ENCODE results near the gene RPUSD3. TPM values are rescaled to one million over a fixed set of nuclear protein-coding genes. Genes with fewer than 3 reads are reported as not detected.
A peak's percentile ranks its signal among the peaks of the same experiment; 100 is the strongest.
"Not testable (repeated sequence)": the region's sequence is repeated elsewhere in the genome, so short reads cannot be mapped to it uniquely, and the experiment has no call there.

RPUSD3 gene
- total and polyA plus RNA-seq, 4 donors = 17.2 to 28.5 (median 23.8) TPM

GRCh38 chr3:9872067-9872466 is 28.3 kb upstream of the RPUSD3 start:
- H3K4me1 ChIP-seq (ENCODE audit: control insufficient read depth in 1 of 2, insufficient read depth in 2 of 2, low read length in 2 of 2); ATAC-seq (ENCODE audit: low FRiP score); H3K27ac ChIP-seq (ENCODE audit: low read depth in 1 of 2, low read length in 2 of 2); H3K4me3 ChIP-seq (ENCODE audit: low read length in 2 of 2); H3K36me3 ChIP-seq (ENCODE audit: control insufficient read depth in 1 of 2, insufficient read depth in 2 of 2, low read length in 1 of 2); DNase-seq; intact Hi-C loops (cut with DNase I); H3K9me3 ChIP-seq (ENCODE audit: control insufficient read depth, low read length); H3K27me3 ChIP-seq (ENCODE audit: control insufficient read depth in 1 of 2, insufficient read depth in 2 of 2, low read length in 1 of 2): not testable (repeated sequence)
- WGBS, 2 donors = 94 to 96% methylated on average over 5 of the region's 5 CpGs

- no peak for DNase-seq
- no peak overlapping the region for H3K27ac ChIP-seq (ENCODE audit: low read depth in 1 of 2, low read length in 2 of 2)
- no peak overlapping the region for H3K4me3 ChIP-seq (ENCODE audit: low read length in 2 of 2)
- no peaks in the 10 kb centered on the region for H3K4me1 ChIP-seq (ENCODE audit: control insufficient read depth in 1 of 2, insufficient read depth in 2 of 2, low read length in 2 of 2)
- no peaks in the 10 kb centered on the region for H3K36me3 ChIP-seq (ENCODE audit: control insufficient read depth in 1 of 2, insufficient read depth in 2 of 2, low read length in 1 of 2)
- intact Hi-C loops (cut with DNase I) = no loop called here
- WGBS, 2 donors = 44 to 92% methylated on average over 1 of the region's 1 CpG
- no peaks in the 10 kb centered on the region for H3K27me3 ChIP-seq (ENCODE audit: control insufficient read depth in 1 of 2, insufficient read depth in 2 of 2, low read length in 1 of 2)
- H3K9me3 ChIP-seq (ENCODE audit: control insufficient read depth, low read length) = no peaks in the 10 kb centered on the region
- no peak for ATAC-seq (ENCODE audit: low FRiP score)
Observed at GRCh38 chr3:9870978-9871377, 27.2 kb upstream of the RPUSD3 start.

GRCh38 chr3:9869955-9870354 is 26.1 kb upstream of the RPUSD3 start:
- H3K27ac ChIP-seq (ENCODE audit: low read depth in 1 of 2, low read length in 2 of 2) = no peak overlapping the region
- H3K9me3 ChIP-seq (ENCODE audit: control insufficient read depth, low read length) = no peaks in the 10 kb centered on the region
- H3K4me1 ChIP-seq (ENCODE audit: control insufficient read depth in 1 of 2, insufficient read depth in 2 of 2, low read length in 2 of 2) = no peaks in the 10 kb centered on the region
- no peak overlapping the region for H3K4me3 ChIP-seq (ENCODE audit: low read length in 2 of 2)
- H3K36me3 ChIP-seq (ENCODE audit: control insufficient read depth in 1 of 2, insufficient read depth in 2 of 2, low read length in 1 of 2) = no peaks in the 10 kb centered on the region
- no peaks in the 10 kb centered on the region for H3K27me3 ChIP-seq (ENCODE audit: control insufficient read depth in 1 of 2, insufficient read depth in 2 of 2, low read length in 1 of 2)
- DNase-seq = no peak
- WGBS, 2 donors = 71 to 76% methylated on average over 5 of the region's 5 CpGs
- intact Hi-C loops (cut with DNase I) = no loop called here
- no peak for ATAC-seq (ENCODE audit: low FRiP score)

- no peaks in the 10 kb centered on the region for H3K4me1 ChIP-seq (ENCODE audit: control insufficient read depth in 1 of 2, insufficient read depth in 2 of 2, low read length in 2 of 2)
- no peak for DNase-seq
- no peak for ATAC-seq (ENCODE audit: low FRiP score)
- H3K36me3 ChIP-seq (ENCODE audit: control insufficient read depth in 1 of 2, insufficient read depth in 2 of 2, low read length in 1 of 2) = no peaks in the 10 kb centered on the region
- intact Hi-C loops (cut with DNase I) = no loop called here
- H3K27me3 ChIP-seq (ENCODE audit: control insufficient read depth in 1 of 2, insufficient read depth in 2 of 2, low read length in 1 of 2) = no peaks in the 10 kb centered on the region
- H3K27ac ChIP-seq (ENCODE audit: low read depth in 1 of 2, low read length in 2 of 2) = peak overlapping the region in 1 of 2 donors; percentile 66
- 92 to 96% methylated on average over 12 of the region's 12 CpGs for WGBS, 2 donors
- no peaks in the 10 kb centered on the region for H3K9me3 ChIP-seq (ENCODE audit: control insufficient read depth, low read length)
- no peak overlapping the region for H3K4me3 ChIP-seq (ENCODE audit: low read length in 2 of 2)
Observed at GRCh38 chr3:9867106-9867505, 23.3 kb upstream of the RPUSD3 start.

- H3K9me3 ChIP-seq (ENCODE audit: control insufficient read depth, low read length) = no peaks in the 10 kb centered on the region
- intact Hi-C loops (cut with DNase I) = no loop called here
- ATAC-seq (ENCODE audit: low FRiP score) = no peak
- no peaks in the 10 kb centered on the region for H3K36me3 ChIP-seq (ENCODE audit: control insufficient read depth in 1 of 2, insufficient read depth in 2 of 2, low read length in 1 of 2)
- no peaks in the 10 kb centered on the region for H3K27me3 ChIP-seq (ENCODE audit: control insufficient read depth in 1 of 2, insufficient read depth in 2 of 2, low read length in 1 of 2)
- 51% methylated on average over 8 of the region's 8 CpGs for WGBS, 2 donors
- no peaks in the 10 kb centered on the region for H3K4me1 ChIP-seq (ENCODE audit: control insufficient read depth in 1 of 2, insufficient read depth in 2 of 2, low read length in 2 of 2)
- H3K4me3 ChIP-seq (ENCODE audit: low read length in 2 of 2) = no peak overlapping the region
- peak overlapping the region; percentile 51 to 66 for H3K27ac ChIP-seq (ENCODE audit: low read depth in 1 of 2, low read length in 2 of 2)
- DNase-seq = peak; percentile 57 to 77
Observed at GRCh38 chr3:9866639-9867038, 22.8 kb upstream of the RPUSD3 start.

GRCh38 chr3:9865125-9865637 is 21.4 kb upstream of the RPUSD3 start:
- 90 to 94% methylated on average over 10 of the region's 10 CpGs for WGBS, 2 donors
- intact Hi-C loops (cut with DNase I); ATAC-seq (ENCODE audit: low FRiP score); H3K4me3 ChIP-seq (ENCODE audit: low read length in 2 of 2); H3K9me3 ChIP-seq (ENCODE audit: control insufficient read depth, low read length); H3K27me3 ChIP-seq (ENCODE audit: control insufficient read depth in 1 of 2, insufficient read depth in 2 of 2, low read length in 1 of 2); H3K27ac ChIP-seq (ENCODE audit: low read depth in 1 of 2, low read length in 2 of 2); H3K4me1 ChIP-seq (ENCODE audit: control insufficient read depth in 1 of 2, insufficient read depth in 2 of 2, low read length in 2 of 2); H3K36me3 ChIP-seq (ENCODE audit: control insufficient read depth in 1 of 2, insufficient read depth in 2 of 2, low read length in 1 of 2): not testable (repeated sequence)
- DNase-seq = peak in 1 of 2 donors; percentile 53

GRCh38 chr3:9864200-9864927 is 20.6 kb upstream of the RPUSD3 start:
- intact Hi-C loops (cut with DNase I) = no loop called here
- no peak overlapping the region for H3K27ac ChIP-seq (ENCODE audit: low read depth in 1 of 2, low read length in 2 of 2)
- H3K27me3 ChIP-seq (ENCODE audit: control insufficient read depth in 1 of 2, insufficient read depth in 2 of 2, low read length in 1 of 2) = no peaks in the 10 kb centered on the region
- H3K4me1 ChIP-seq (ENCODE audit: control insufficient read depth in 1 of 2, insufficient read depth in 2 of 2, low read length in 2 of 2) = no peaks in the 10 kb centered on the region
- H3K4me3 ChIP-seq (ENCODE audit: low read length in 2 of 2) = no peak overlapping the region
- ATAC-seq (ENCODE audit: low FRiP score) (no peak), DNase-seq (peak; percentile 69 to 85)
- H3K9me3 ChIP-seq (ENCODE audit: control insufficient read depth, low read length) = no peaks in the 10 kb centered on the region
- 31 to 39% methylated on average over 16 of the region's 16 CpGs for WGBS, 2 donors
- H3K36me3 ChIP-seq (ENCODE audit: control insufficient read depth in 1 of 2, insufficient read depth in 2 of 2, low read length in 1 of 2) = no peaks in the 10 kb centered on the region

- DNase-seq = peak in 1 of 2 donors; percentile 54
- H3K4me1 ChIP-seq (ENCODE audit: control insufficient read depth in 1 of 2, insufficient read depth in 2 of 2, low read length in 2 of 2) = no peaks in the 10 kb centered on the region
- no peak overlapping the region for H3K27ac ChIP-seq (ENCODE audit: low read depth in 1 of 2, low read length in 2 of 2)
- H3K9me3 ChIP-seq (ENCODE audit: control insufficient read depth, low read length) = no peaks in the 10 kb centered on the region
- no peaks in the 10 kb centered on the region for H3K36me3 ChIP-seq (ENCODE audit: control insufficient read depth in 1 of 2, insufficient read depth in 2 of 2, low read length in 1 of 2)
- intact Hi-C loops (cut with DNase I) = no loop called here
- no peak overlapping the region for H3K4me3 ChIP-seq (ENCODE audit: low read length in 2 of 2)
- ATAC-seq (ENCODE audit: low FRiP score) = no peak
- H3K27me3 ChIP-seq (ENCODE audit: control insufficient read depth in 1 of 2, insufficient read depth in 2 of 2, low read length in 1 of 2) = no peaks in the 10 kb centered on the region
- 83 to 85% methylated on average over 21 to 22 of the region's 22 CpGs for WGBS, 2 donors
Observed at GRCh38 chr3:9863058-9863772, 19.4 kb upstream of the RPUSD3 start.

All from aorta (tissue), 5 donors.